GM12892 (cell line): Measurements from ENCODE around the gene CARMIL1.
A peak's percentile ranks its signal among the peaks of the same experiment; 100 is the strongest.

ENCODE experiments used
- DNase-seq: peaks from one replicate; pipeline ENCODE4 v3.0.0; 2011; ENCODE audit not compliant: insufficient read length
- FAIRE-seq: peaks from 2 replicates; lab custom pipeline; 2011; peaks lifted over from hg19 to GRCh38; lab: Jason Lieb, UNC
- POLR2A ChIP-seq: IDR thresholded peaks from 2 replicates; pipeline ENCODE4 v1.6.1; 2011; ENCODE audit warnings: low read depth, low read length, control low read depth
- POLR2AphosphoS5 ChIP-seq: IDR thresholded peaks from 2 replicates; pipeline ENCODE4 v1.6.1; 2011; ENCODE audit warnings: low read depth, low read length, control low read depth
- TAF1 ChIP-seq: IDR thresholded peaks from 2 replicates; pipeline ENCODE4 v1.6.1; 2011; ENCODE audit warnings: low read depth, mild to moderate bottlenecking, control low read depth, low read length, borderline replicate concordance

The CARMIL1 gene

GRCh38 chr6:25314509-25315175, 35.5 kb downstream of the CARMIL1 start:
- no peak for FAIRE-seq
- DNase-seq, result no peak
- no peak for TF ChIP-seq POLR2A
- TF ChIP-seq TAF1, result no peak
- no peak for TF ChIP-seq POLR2AphosphoS5

GRCh38 chr6:25315194-25316177, 36.3 kb downstream of the CARMIL1 start:
- DNase-seq (no peak), FAIRE-seq (peak; percentile 57)
- TF ChIP-seq POLR2A (no peak), POLR2AphosphoS5 (no peak), TAF1 (no peak)

GRCh38 chr6:25316626-25317025, 37.5 kb downstream of the CARMIL1 start:
- DNase-seq (no peak), FAIRE-seq (no peak)
- TF ChIP-seq TAF1 (no peak), POLR2AphosphoS5 (no peak), POLR2A (no peak)

- no peak for TF ChIP-seq POLR2AphosphoS5
- TF ChIP-seq POLR2A, result no peak
- no peak for TF ChIP-seq TAF1
- FAIRE-seq, result no peak
- no peak for DNase-seq
These were observed 39.4 kb downstream of the CARMIL1 start for GRCh38 chr6:25318589-25318988.

- DNase-seq, result no peak
- no peak for FAIRE-seq
- TF ChIP-seq POLR2A (no peak), POLR2AphosphoS5 (no peak), TAF1 (no peak)
These were observed 41.3 kb downstream of the CARMIL1 start for GRCh38 chr6:25320459-25320858.

- FAIRE-seq, result no peak
- TF ChIP-seq TAF1 (no peak), POLR2A (no peak), POLR2AphosphoS5 (no peak)
- DNase-seq, result no peak
These were observed 43.5 kb downstream of the CARMIL1 start for GRCh38 chr6:25322692-25323091.

GRCh38 chr6:25324066-25324762, 45.0 kb downstream of the CARMIL1 start:
- FAIRE-seq (no peak), DNase-seq (no peak)
- TF ChIP-seq POLR2AphosphoS5 (no peak), TAF1 (no peak), POLR2A (no peak)

- DNase-seq (no peak), FAIRE-seq (no peak)
- TF ChIP-seq POLR2AphosphoS5 (no peak), POLR2A (no peak), TAF1 (no peak)
These were observed 47.0 kb downstream of the CARMIL1 start for GRCh38 chr6:25326126-25326525.

GRCh38 chr6:25326960-25327359, 47.8 kb downstream of the CARMIL1 start:
- no peak for FAIRE-seq
- no peak for DNase-seq
- no peak for TF ChIP-seq POLR2A
- no peak for TF ChIP-seq TAF1
- no peak for TF ChIP-seq POLR2AphosphoS5

GRCh38 chr6:25327432-25327831, 48.3 kb downstream of the CARMIL1 start:
- DNase-seq, result no peak
- FAIRE-seq, result no peak
- TF ChIP-seq POLR2AphosphoS5 (no peak), TAF1 (no peak), POLR2A (no peak)

GRCh38 chr6:25329161-25329817, 50.1 kb downstream of the CARMIL1 start:
- TF ChIP-seq POLR2A, result no peak
- no peak for TF ChIP-seq POLR2AphosphoS5
- TF ChIP-seq TAF1, result no peak
- no peak for DNase-seq
- FAIRE-seq, result no peak
